ENCODE results near the gene SHISA9.

DNA sequence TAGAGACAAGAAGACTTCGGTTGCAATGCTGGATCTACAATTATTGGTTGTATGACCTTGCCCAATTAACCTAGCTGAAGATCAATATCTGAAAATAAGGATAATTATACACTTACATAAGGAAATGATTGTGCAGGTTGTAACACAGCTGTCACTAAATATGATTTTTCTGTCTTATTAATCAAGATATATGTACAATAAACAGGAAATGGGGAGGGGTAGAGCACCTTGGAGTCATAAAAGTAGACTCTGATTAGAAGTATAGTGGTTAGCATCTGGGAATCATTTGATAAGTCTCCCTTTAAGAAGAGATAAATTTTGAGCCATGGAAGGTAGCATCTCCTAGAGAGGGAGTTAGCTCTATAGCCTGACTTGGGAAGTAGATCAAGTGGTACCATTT lies 369.2 kb downstream of the SHISA9 start:
- no peak for TF ChIP-seq POLR2A (IDR thresholded peaks at IDR 0.05)
- TF ChIP-seq, protein P1, sequence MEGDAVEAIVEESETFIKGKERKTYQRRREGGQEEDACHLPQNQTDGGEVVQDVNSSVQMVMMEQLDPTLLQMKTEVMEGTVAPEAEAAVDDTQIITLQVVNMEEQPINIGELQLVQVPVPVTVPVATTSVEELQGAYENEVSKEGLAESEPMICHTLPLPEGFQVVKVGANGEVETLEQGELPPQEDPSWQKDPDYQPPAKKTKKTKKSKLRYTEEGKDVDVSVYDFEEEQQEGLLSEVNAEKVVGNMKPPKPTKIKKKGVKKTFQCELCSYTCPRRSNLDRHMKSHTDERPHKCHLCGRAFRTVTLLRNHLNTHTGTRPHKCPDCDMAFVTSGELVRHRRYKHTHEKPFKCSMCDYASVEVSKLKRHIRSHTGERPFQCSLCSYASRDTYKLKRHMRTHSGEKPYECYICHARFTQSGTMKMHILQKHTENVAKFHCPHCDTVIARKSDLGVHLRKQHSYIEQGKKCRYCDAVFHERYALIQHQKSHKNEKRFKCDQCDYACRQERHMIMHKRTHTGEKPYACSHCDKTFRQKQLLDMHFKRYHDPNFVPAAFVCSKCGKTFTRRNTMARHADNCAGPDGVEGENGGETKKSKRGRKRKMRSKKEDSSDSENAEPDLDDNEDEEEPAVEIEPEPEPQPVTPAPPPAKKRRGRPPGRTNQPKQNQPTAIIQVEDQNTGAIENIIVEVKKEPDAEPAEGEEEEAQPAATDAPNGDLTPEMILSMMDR (IDR thresholded peaks at IDR 0.05 in 4 of 5, conservative IDR thresholded peaks at IDR 0.05 in 1 of 5), result no peak
